ENCODE results near the gene IL2RA. TPM values are rescaled to one million over a fixed set of nuclear protein-coding genes. Genes with fewer than 3 reads are reported as not detected.
A peak's percentile ranks its signal among the peaks of the same experiment; 100 is the strongest.

IL2RA gene
- total and polyA plus RNA-seq, 9 of the 15 experiments (the other 6 are each of a cell fraction or from before 2014, with no cell fraction given), result 0.95 TPM; not detected in 8

GRCh38 chr10:6108631-6109443 is 46.7 kb upstream of the IL2RA start (continued):
- TF ChIP-seq RAD21 (CRISPR knock-in tag; conservative IDR thresholded peaks at IDR 0.05 in 1 of 2, IDR thresholded peaks at IDR 0.05 in 1 of 2) (peak; percentile 77), TCF7 (IDR thresholded peaks at IDR 0.05; ENCODE audit: borderline replicate concordance) (no peak), DEAF1 (CRISPR knock-in tag; IDR thresholded peaks at IDR 0.05) (peak; percentile 67), KDM4B (IDR thresholded peaks at IDR 0.05; ENCODE audit: borderline replicate concordance in 2 of 2, low read depth in 1 of 2) (no peak), ZNF41 (CRISPR knock-in tag; conservative IDR thresholded peaks at IDR 0.05) (no peak), PHF8 (IDR thresholded peaks at IDR 0.05; ENCODE audit: borderline replicate concordance, low read length) (no peak), CXXC5 (CRISPR knock-in tag; IDR thresholded peaks at IDR 0.05) (0 out of 2 replicates have a peak, but pooled peaks have one; percentile 10), POLR2AphosphoS2 (IDR thresholded peaks at IDR 0.05; ENCODE audit: low read length) (0 out of 2 replicates have a peak, but pooled peaks have one; percentile 46), TARDBP (IDR thresholded peaks at IDR 0.05) (no peak), ZEB2 (IDR thresholded peaks at IDR 0.05) (no peak), ZNF444 (CRISPR knock-in tag; IDR thresholded peaks at IDR 0.05) (no peak), XRCC4 (IDR thresholded peaks at IDR 0.05; ENCODE audit: extremely low read depth, insufficient read depth, insufficient read length) (no peak), KDM5B (IDR thresholded peaks at IDR 0.05; ENCODE audit: insufficient replicate concordance, low read depth, low read length) (no peak), TFAP4 (CRISPR knock-in tag; IDR thresholded peaks at IDR 0.05; ENCODE audit: borderline replicate concordance) (no peak), ARID2 (IDR thresholded peaks at IDR 0.05) (0 out of 2 replicates have a peak, but pooled peaks have one; percentile 8), ELF1 (tag; IDR thresholded peaks at IDR 0.05) (no peak)
